IPS-15b (cell line): ENCODE data around the gene ROBO1.
"Not testable (repeated sequence)": the region's sequence is repeated elsewhere in the genome, so short reads cannot be mapped to it uniquely, and the experiment has no call there.

Experiments
- H3K27me3 ChIP-seq: one replicate; pipeline ENCODE4 v1.6.1; 2013; ENCODE audit warnings: low read length; ENCODE audit not compliant: control insufficient read depth, insufficient read depth
- H3K36me3 ChIP-seq: one replicate; pipeline ENCODE4 v1.6.1; 2013; ENCODE audit warnings: low read length; ENCODE audit not compliant: control insufficient read depth, insufficient read depth
- H3K4me1 ChIP-seq: one replicate; pipeline ENCODE4 v1.6.1; 2013; ENCODE audit warnings: mild to moderate bottlenecking, low read length; ENCODE audit not compliant: control insufficient read depth, insufficient read depth
- H3K4me3 ChIP-seq: one replicate; pipeline ENCODE4 v1.5.1; 2013; ENCODE audit warnings: low read depth, low read length
- H3K9ac ChIP-seq: one replicate; pipeline ENCODE4 v1.6.1; 2013; ENCODE audit warnings: low read depth, mild to moderate bottlenecking, low read length
- H3K9me3 ChIP-seq: one replicate; pipeline ENCODE4 v1.6.1; 2013; ENCODE audit warnings: mild to moderate bottlenecking, low read length; ENCODE audit not compliant: control insufficient read depth, insufficient read depth

Gene ROBO1

DNA sequence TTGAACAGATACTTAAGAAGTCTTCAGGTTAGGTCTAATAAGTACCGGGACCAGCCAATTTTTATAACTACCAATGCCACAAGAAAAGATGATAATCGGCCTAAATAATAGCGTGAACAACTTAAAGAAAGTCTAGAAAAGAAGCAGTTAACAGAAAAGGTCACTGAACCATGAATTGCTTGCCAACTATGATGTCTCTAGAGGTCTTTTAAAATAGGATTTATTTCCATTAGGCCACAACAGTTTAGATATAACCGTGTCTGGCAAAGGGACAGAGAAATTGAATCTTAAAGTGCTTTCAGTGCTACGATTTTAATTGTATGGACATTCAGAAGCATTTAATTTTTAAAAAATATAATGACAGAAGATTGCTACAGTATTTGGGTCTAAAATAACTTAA, 1070.4 kb downstream of the ROBO1 start:
- Histone ChIP-seq H3K36me3 (no peaks in the 10 kb centered on the region), H3K9me3 (no peaks in the 10 kb centered on the region), H3K4me3 (no peak overlapping the region), H3K9ac (no peak overlapping the region), H3K27me3 (no peaks in the 10 kb centered on the region), H3K4me1 (no peaks in the 10 kb centered on the region)

DNA sequence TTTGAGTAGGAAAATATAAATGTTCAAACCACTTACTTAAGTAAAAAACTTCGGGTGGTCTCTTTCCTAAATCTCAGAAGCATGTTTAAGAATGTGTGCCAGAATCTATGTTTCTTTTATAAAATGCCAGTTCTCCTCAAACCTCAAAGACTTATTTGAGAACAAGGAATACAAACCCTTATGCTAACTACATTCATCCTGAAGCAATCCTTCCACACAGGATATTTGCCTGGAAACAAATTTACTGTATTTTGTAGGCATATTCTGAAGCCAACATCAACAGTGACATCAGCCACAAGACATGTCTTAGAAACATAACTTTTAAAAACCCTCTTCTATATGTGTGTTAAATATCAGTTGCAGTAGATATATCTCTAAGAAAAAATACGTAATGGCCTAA, 1077.0 kb downstream of the ROBO1 start:
- H3K4me3 ChIP-seq = no peak overlapping the region
- no peaks in the 10 kb centered on the region for H3K36me3 ChIP-seq

DNA sequence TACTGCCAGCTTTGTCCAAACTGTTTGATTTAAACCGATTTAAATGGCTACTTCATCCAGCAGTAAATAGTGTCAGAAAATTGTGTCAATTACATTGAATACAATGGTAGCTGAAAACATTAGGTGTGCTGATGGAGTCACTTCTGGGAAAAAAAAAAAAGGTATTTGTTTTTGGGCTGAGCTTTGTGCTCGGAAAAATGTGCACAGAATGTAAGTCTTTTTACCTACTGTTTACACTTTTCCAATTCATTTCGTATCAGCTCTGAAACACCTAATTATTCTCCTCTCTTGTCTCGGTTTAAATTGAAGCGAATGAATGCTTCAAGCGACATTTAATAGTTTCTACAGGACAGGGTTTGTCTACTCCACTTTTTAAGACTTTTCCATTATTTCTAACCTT, 1078.4 kb downstream of the ROBO1 start:
- H3K4me3 ChIP-seq = no peak overlapping the region
- H3K27me3 ChIP-seq = no peaks in the 10 kb centered on the region
- H3K9me3 ChIP-seq = no peaks in the 10 kb centered on the region
- no peak overlapping the region for H3K9ac ChIP-seq
- no peaks in the 10 kb centered on the region for H3K36me3 ChIP-seq
- no peaks in the 10 kb centered on the region for H3K4me1 ChIP-seq

More for the DNA sequence above, 1077.0 kb downstream of the ROBO1 start:
- H3K9me3 ChIP-seq = no peaks in the 10 kb centered on the region
- H3K9ac ChIP-seq = no peak overlapping the region
- no peaks in the 10 kb centered on the region for H3K4me1 ChIP-seq
- no peaks in the 10 kb centered on the region for H3K27me3 ChIP-seq

DNA sequence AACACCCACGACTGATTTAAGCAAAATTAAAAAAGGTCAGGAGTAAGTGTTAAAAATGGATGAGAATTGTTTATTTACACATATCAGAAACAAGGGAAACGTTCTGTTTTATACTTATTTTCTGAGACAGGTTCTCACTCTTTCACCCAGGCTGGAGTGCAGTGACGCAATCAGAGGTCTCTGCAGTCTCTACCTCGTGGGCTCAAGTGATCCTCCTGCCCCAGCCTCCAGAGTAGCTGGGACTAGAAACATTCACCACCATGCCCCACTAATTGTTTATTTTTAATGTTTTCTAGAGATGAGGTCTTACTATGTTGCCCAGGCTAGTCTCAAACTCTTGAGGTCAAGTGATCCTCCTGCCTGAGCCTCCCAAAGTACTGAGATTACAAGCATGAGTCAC, 1080.3 kb downstream of the ROBO1 start:
- Histone ChIP-seq H3K27me3 (no peaks in the 10 kb centered on the region), H3K36me3 (no peaks in the 10 kb centered on the region), H3K4me1 (no peaks in the 10 kb centered on the region), H3K9ac (no peak overlapping the region), H3K9me3 (no peaks in the 10 kb centered on the region), H3K4me3 (no peak overlapping the region)

DNA sequence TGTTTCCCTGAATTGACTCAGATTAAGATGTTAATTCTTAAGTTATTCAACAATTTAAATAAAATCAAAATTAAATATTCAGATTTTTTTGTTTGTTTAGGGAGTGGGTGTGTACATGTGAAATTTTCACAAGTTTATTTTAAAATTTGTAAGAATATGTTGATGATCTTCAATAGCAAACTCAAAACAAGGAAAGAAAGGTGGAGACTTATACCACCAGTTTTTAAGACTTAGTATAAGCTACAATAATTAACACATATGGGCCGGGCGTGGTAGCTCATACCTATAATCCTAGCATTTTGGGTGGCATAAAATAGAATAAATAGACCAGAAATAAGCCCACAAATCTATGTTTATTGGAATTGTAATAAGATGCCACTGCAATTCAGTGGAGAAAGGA, 1084.5 kb downstream of the ROBO1 start:
- H3K4me1 ChIP-seq = no peaks in the 10 kb centered on the region
- H3K9ac ChIP-seq = no peak overlapping the region
- no peak overlapping the region for H3K4me3 ChIP-seq
- no peaks in the 10 kb centered on the region for H3K9me3 ChIP-seq
- H3K27me3 ChIP-seq = no peaks in the 10 kb centered on the region
- no peaks in the 10 kb centered on the region for H3K36me3 ChIP-seq

DNA sequence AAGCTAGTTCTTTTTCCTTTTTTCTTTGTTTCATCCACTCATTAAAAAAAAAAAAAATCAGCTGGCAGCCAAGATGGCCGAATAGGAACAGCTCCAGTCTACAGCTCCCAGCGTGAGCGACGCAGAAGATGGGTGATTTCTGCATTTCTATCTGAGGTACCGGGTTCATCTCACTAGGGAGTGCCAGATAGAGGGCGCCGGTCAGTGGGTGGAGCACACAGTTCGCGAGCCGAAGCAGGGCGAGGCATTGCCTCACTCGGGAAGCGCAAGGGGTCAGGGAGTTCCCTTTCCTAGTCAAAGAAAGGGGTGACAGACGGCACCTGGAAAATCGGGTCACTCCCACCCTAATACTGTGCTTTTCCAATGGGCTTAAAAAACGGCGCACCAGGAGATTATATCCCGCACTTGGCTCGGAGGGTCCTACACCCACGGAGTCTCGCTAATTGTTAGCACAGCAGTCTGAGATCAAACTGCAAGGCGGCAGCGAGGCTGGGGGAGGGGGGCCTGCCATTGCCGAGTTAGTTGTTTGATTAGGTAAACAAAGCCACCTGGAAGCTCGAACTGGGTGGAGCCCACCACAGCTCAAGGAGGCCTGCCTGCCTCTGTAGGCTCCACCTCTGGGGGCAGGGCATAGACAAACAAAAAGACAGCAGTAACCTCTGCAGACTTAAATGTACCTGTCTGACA, 1092.5 kb downstream of the ROBO1 start:
- H3K36me3 ChIP-seq, H3K4me1 ChIP-seq, H3K4me3 ChIP-seq, H3K9me3 ChIP-seq, H3K27me3 ChIP-seq, H3K9ac ChIP-seq: not testable (repeated sequence)

DNA sequence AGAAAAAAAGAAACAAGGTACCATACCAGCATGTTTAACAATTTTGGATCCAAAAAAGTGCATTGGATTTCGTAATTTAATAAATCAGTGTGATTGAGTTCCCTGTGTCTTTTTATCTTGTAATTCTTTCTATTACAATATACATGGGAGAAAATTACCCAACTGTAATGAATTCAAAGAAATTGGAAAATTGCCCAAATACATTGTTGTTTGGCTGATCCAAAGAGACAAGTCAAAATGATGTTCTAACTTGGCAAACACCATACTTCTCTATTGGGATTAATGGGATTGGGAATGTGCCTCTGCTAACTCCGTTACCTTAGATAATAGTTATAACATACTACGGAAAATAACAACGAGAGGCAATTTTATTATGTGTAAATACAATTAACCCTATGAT, 1097.1 kb downstream of the ROBO1 start:
- no peaks in the 10 kb centered on the region for H3K27me3 ChIP-seq
- no peak overlapping the region for H3K4me3 ChIP-seq
- H3K9me3 ChIP-seq = no peaks in the 10 kb centered on the region
- no peak overlapping the region for H3K9ac ChIP-seq
- H3K36me3 ChIP-seq = no peaks in the 10 kb centered on the region
- H3K4me1 ChIP-seq = no peaks in the 10 kb centered on the region

DNA sequence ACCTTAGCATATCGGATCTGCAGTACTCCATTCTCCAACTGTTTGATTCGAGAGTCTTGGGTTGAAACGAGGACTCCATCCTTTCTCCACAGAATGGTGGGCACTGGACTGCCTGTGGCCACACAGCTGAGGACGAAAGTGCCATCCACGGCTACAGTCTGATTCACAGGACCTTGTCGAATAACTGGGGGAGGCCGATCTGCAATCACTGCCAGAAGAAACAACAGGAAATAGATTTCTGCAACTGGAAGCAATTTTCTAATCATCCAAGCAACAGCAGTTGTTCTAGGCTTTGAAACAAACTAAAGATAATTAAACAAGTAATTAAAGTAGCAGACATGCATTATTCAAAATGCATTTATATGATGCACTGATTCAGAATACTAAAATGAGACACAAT, 1097.7 kb downstream of the ROBO1 start:
- no peaks in the 10 kb centered on the region for H3K9me3 ChIP-seq
- no peak overlapping the region for H3K4me3 ChIP-seq
- H3K36me3 ChIP-seq = no peaks in the 10 kb centered on the region
- H3K27me3 ChIP-seq = no peaks in the 10 kb centered on the region
- H3K9ac ChIP-seq = no peak overlapping the region
- H3K4me1 ChIP-seq = no peaks in the 10 kb centered on the region

DNA sequence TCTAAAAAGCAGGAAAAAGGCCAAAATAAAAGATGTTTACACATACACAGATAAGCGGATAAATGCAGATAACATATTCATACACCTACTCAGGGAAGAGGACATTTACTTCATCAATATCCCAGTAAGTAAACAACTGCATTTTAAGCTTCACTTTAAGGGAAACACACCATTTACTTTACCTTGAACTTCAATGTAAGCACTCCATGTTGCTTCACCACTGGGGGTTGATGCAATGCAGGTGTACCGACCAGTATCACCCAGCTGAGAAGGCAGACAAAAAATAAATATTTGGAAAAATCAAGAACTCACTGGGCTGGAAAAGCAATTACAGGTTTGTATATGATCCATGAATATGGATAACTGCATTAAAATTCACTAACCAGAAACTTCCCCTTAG, 1099.5 kb downstream of the ROBO1 start:
- no peaks in the 10 kb centered on the region for H3K27me3 ChIP-seq
- H3K9ac ChIP-seq = no peak overlapping the region
- H3K9me3 ChIP-seq = no peaks in the 10 kb centered on the region
- H3K4me3 ChIP-seq = no peak overlapping the region
- H3K36me3 ChIP-seq = no peaks in the 10 kb centered on the region
- H3K4me1 ChIP-seq = no peaks in the 10 kb centered on the region

DNA sequence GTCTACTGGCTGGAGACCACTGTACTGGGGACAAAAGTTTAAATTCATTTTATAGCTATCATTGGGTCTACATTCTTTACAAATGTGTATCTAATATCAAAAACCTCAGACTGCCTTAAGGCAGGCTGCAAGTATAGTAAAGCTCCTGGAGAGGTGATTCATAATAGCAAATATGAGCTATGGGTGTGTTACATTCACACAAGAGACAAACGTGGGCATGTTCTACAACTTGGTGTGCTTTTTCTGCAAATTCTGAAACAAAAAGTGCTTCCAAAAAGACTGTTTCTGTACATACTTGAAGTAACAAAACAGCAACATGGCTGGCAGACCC, 1101.4 kb downstream of the ROBO1 start:
- H3K27me3 ChIP-seq = no peaks in the 10 kb centered on the region
- no peak overlapping the region for H3K9ac ChIP-seq
- no peaks in the 10 kb centered on the region for H3K36me3 ChIP-seq
- no peaks in the 10 kb centered on the region for H3K4me1 ChIP-seq
- H3K4me3 ChIP-seq = no peak overlapping the region
- H3K9me3 ChIP-seq = no peaks in the 10 kb centered on the region

DNA sequence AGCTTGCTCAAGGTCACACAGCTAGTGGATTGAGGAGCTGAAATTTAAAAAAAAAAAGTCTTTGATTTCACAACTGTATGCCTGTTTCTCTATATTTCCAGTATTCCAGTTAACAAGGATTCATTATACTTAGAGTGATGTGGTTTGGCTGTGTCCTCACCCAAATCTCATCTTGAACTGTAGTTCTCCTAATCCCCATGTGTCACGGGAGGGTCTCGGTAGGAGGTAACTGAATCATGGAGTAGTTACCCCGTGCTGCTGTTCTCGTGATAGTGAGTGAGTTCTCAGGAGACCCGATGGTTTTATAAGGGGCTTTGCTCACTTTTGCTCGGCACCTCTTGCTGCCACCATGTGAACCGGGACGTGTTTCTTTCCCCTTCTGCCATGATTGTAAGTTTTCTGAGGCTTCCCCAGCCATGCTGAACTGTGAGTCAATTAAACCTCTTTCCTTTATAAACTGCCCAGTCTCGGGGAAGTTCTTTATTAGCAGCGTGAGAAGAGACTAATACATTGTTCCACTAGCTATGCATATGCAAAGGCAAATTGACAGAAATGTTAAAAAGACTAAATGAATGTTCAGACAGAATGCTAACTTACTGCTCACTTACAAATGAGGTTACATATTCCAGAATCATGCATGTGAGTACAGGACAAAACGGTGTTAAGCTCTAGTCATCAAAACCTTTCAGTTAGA, 1101.9 kb downstream of the ROBO1 start:
- Histone ChIP-seq H3K27me3 (no peaks in the 10 kb centered on the region), H3K4me3 (no peak overlapping the region), H3K36me3 (no peaks in the 10 kb centered on the region)

DNA sequence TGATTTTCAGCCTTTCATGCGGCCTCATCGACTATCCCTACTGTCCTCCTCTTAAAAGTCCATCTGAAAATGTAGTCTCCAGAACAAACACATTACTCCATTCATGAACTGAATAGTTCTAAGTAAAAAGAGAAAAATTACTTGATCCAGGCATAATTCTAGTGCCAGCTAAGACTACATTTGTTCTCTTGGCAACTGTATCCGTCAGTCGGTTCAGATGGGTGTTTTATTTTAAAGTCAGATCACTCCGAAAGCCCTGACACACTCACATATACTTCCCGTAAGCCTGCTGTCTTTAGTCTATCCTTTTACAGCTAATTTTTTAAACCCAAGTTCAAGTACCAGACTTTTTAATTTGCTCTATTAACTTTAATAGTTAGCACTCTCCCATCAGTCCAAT, 1102.7 kb downstream of the ROBO1 start:
- Histone ChIP-seq H3K4me3 (no peak overlapping the region), H3K9me3 (no peaks in the 10 kb centered on the region), H3K4me1 (no peaks in the 10 kb centered on the region), H3K36me3 (no peaks in the 10 kb centered on the region), H3K9ac (no peak overlapping the region), H3K27me3 (no peaks in the 10 kb centered on the region)

More for the DNA sequence above, 1101.9 kb downstream of the ROBO1 start:
- Histone ChIP-seq H3K4me1 (no peaks in the 10 kb centered on the region), H3K9me3 (no peaks in the 10 kb centered on the region), H3K9ac (no peak overlapping the region)
